Measurements from ENCODE around the gene CFAP57. TPM values are rescaled to one million over a fixed set of nuclear protein-coding genes. Genes with fewer than 3 reads are reported as not detected.

CFAP57 gene
- total and polyA plus RNA-seq, 2 of the 8 experiments (the other 6 are each of a cell fraction or from before 2014, with no cell fraction given) = 0.20 to 0.80 TPM

DNA sequence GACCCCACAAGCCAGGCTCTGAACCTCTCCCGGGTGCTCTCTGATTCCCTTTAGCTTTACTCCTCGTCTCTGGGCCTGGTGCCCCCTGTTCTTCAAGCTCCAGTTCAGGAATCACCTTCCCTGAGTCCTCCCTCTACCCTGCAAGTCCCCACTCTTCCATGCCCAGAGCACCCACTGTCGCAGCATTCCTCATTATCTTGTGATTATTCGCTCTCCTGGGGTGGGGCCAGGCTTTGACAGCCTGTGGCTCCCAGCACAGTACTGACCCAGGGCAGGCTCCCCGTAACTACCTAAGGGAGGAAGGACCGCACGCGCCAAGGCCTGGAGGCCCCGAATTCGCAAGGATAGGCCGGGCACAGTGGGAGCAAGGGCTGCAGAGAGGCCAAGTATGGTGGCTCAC, 114.0 kb downstream of the CFAP57 start:
- CTCF ChIA-PET (ENCODE audit: partially characterized antibody) = interaction anchor here (1.0 to 3.8 kb wide), 24 partner anchors 8 to 104 kb away, joined by 3 to 26 read pairs (median 5); partner anchors contain the start of genes MED8, SZT2, TIE1 and TMEM125
- Histone ChIP-seq H3K9me3 (ENCODE audit: insufficient read depth in 2 of 2, low read depth in 1 of 2, low read length in 1 of 2) (no peaks in the 10 kb centered on the region), H3K14ac (ENCODE audit: insufficient read length) (no peak overlapping the region), H4K8ac (ENCODE audit: extremely low read depth, insufficient read depth, low read length) (peak overlapping the region; percentile 58; the same call in 1 of the 2 replicates), H2AFZ (ENCODE audit: low read length) (no peak overlapping the region; the same call in 1 of the 2 replicates), H3K79me2 (ENCODE audit: control insufficient read depth in 1 of 2, insufficient read depth in 2 of 2, low read length in 2 of 2) (no peaks in the 10 kb centered on the region), H3K79me1 (ENCODE audit: low read depth, low read length) (no peaks in the 10 kb centered on the region; the same call in none of the 2 replicates), H3K56ac (replicated peaks; ENCODE audit: insufficient read length, low read depth, low read length) (no peak overlapping the region), H4K5ac (ENCODE audit: insufficient read length, low read depth, low read length) (no peak overlapping the region), H4K20me1 (replicated peaks in 1 of 2; ENCODE audit: control insufficient read depth in 1 of 2, insufficient read depth in 2 of 2, low read length in 2 of 2) (no peaks in the 10 kb centered on the region), H3K36me3 (ENCODE audit: control insufficient read depth in 2 of 4, insufficient read depth in 4 of 4, low read length in 3 of 4) (no peaks in the 10 kb centered on the region), H2BK15ac (ENCODE audit: low read length) (peak overlapping the region; percentile 81; the same call in 1 of the 2 replicates), H3K4me2 (ENCODE audit: insufficient read depth in 1 of 2, low read depth in 2 of 2, low read length in 2 of 2) (peak overlapping the region; percentile 72 to 99), H2BK5ac (ENCODE audit: low read depth, low read length) (0 out of 2 replicates have a peak overlapping the region, but pooled peaks have one; percentile 52), H3K4me3 (ENCODE audit: extremely low read depth in 1 of 4, insufficient read depth in 2 of 4, low read depth in 3 of 4, low read length in 4 of 4) (peak overlapping the region in 2 of 4 experiments; percentile 61 to 64; a peak in 1 of 8 replicates), H3K27ac (ENCODE audit: low read depth, low read length) (no peak overlapping the region), H4K91ac (replicated peaks; ENCODE audit: insufficient read length, low read length) (peak overlapping the region; percentile 3), H2AK5ac (ENCODE audit: low read depth, low read length) (no peak overlapping the region), H2BK120ac (replicated peaks; ENCODE audit: low read depth, low read length) (no peak overlapping the region), H3K4me1 (replicated peaks in 1 of 4; ENCODE audit: control insufficient read depth in 3 of 4, insufficient read depth in 4 of 4, low read length in 3 of 4) (peaks cover 0 to 15% (median 12%) of the 10 kb centered on the region in 4 experiments; a peak in 6 of 7 replicates), H3K27me3 (replicated peaks in 1 of 4; ENCODE audit: control insufficient read depth in 3 of 4, extremely low read depth in 1 of 4, insufficient read depth in 3 of 4, low read length in 3 of 4) (no peaks in the 10 kb centered on the region; a peak in 1 of 7 replicates), H2BK20ac (ENCODE audit: low read length) (no peak overlapping the region), H3K4ac (replicated peaks; ENCODE audit: insufficient read length, low read depth, low read length) (peak overlapping the region; percentile 6), H3K9ac (replicated peaks in 1 of 4; ENCODE audit: extremely low read depth in 1 of 4, low read depth in 3 of 4, low read length in 3 of 4) (no peak overlapping the region), H2BK12ac (ENCODE audit: low read depth, low read length) (peak overlapping the region; percentile 60; the same call in 1 of the 2 replicates), H3K18ac (ENCODE audit: extremely low read depth, low read length) (0 out of 2 replicates have a peak overlapping the region, but pooled peaks have one; percentile 10), H3K23me2 (ENCODE audit: low read depth, low read length) (peaks cover 3% of the 10 kb centered on the region; the same call in 1 of the 2 replicates), H3K23ac (ENCODE audit: insufficient read length) (no peak overlapping the region)
- POLR2A ChIA-PET (ENCODE audit: partially characterized antibody) = interaction anchor here (0.6 to 4.4 kb wide), 7 partner anchors 9 to 107 kb away, joined by 3 to 31 read pairs (median 5); partner anchors contain the start of genes CDC20 and TMEM125
- FAIRE-seq = no peak
- WGBS, 2 experiments (ENCODE audit: extremely low coverage in 1 of 2, insufficient coverage in 1 of 2, insufficient read length in 1 of 2, insufficient replicate concordance in 2 of 2, low coverage in 1 of 2, low lambda C conversion rate in 2 of 2, missing lambda C conversion rate in 1 of 2) = 84% methylated on average over 11 of the region's 11 CpGs; no CpG with 5 or more reads in 1 of the 2 experiments
- DNase-seq (ENCODE audit: low read depth in 1 of 2, low spot score in 2 of 2) = no peak
- no peak for TF ChIP-seq SUZ12 (IDR thresholded peaks at IDR 0.05; ENCODE audit: low read length)
- no peak for TF ChIP-seq CBX5 (IDR thresholded peaks at IDR 0.05; ENCODE audit: low read depth, low read length)
- TF ChIP-seq, protein P1, sequence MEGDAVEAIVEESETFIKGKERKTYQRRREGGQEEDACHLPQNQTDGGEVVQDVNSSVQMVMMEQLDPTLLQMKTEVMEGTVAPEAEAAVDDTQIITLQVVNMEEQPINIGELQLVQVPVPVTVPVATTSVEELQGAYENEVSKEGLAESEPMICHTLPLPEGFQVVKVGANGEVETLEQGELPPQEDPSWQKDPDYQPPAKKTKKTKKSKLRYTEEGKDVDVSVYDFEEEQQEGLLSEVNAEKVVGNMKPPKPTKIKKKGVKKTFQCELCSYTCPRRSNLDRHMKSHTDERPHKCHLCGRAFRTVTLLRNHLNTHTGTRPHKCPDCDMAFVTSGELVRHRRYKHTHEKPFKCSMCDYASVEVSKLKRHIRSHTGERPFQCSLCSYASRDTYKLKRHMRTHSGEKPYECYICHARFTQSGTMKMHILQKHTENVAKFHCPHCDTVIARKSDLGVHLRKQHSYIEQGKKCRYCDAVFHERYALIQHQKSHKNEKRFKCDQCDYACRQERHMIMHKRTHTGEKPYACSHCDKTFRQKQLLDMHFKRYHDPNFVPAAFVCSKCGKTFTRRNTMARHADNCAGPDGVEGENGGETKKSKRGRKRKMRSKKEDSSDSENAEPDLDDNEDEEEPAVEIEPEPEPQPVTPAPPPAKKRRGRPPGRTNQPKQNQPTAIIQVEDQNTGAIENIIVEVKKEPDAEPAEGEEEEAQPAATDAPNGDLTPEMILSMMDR (IDR thresholded peaks at IDR 0.05; ENCODE audit: control extremely low read depth in 1 of 3, insufficient read depth in 1 of 3, low read depth in 1 of 3, low read length in 3 of 3) = no peak
- no peak for TF ChIP-seq POLR2A (IDR thresholded peaks at IDR 0.05; ENCODE audit: control extremely low read depth in 1 of 2, low read depth in 2 of 2, low read length in 2 of 2)
- TF ChIP-seq CHD2 (IDR thresholded peaks at IDR 0.05; ENCODE audit: low read length) = no peak
- TF ChIP-seq, protein P2, sequence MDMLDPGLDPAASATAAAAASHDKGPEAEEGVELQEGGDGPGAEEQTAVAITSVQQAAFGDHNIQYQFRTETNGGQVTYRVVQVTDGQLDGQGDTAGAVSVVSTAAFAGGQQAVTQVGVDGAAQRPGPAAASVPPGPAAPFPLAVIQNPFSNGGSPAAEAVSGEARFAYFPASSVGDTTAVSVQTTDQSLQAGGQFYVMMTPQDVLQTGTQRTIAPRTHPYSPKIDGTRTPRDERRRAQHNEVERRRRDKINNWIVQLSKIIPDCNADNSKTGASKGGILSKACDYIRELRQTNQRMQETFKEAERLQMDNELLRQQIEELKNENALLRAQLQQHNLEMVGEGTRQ (IDR thresholded peaks at IDR 0.05; ENCODE audit: low read length) = no peak
- TF ChIP-seq POU5F1 (IDR thresholded peaks at IDR 0.05; ENCODE audit: low read depth, low read length) = no peak
- no peak for TF ChIP-seq TAF7 (optimal IDR thresholded peaks at IDR 0.05; ENCODE audit: borderline replicate concordance, low read depth, low read length)
- no peak for TF ChIP-seq JUND (IDR thresholded peaks at IDR 0.05; ENCODE audit: low read length)
- TF ChIP-seq BRCA1 (IDR thresholded peaks at IDR 0.05; ENCODE audit: low read depth, low read length) = no peak

All from H1 (cell line).